Common myeloid progenitor, CD34-positive (primary cell): ENCODE results near the gene RUNX1.

Experiments
- CTCF ChIA-PET: fragments of 350-600 bp; sonication (Branson Sonifier 250); formaldehyde crosslinking; loops from one replicate; lab custom pipeline; 2021; ENCODE audit warnings: antibody characterized with exemption; lab: Charles Lee
- POLR2A ChIA-PET: fragments of 350-600 bp; sonication (Branson Sonifier 250); formaldehyde crosslinking; loops from one replicate; lab custom pipeline; 2021; ENCODE audit warnings: antibody characterized with exemption; lab: Charles Lee
- DNase-seq, 3 donors: peaks; one replicate each; pipeline versions ENCODE4 v3.0.0 to v3.0.0-alpha.2; 2013
- H3K27ac ChIP-seq, 2 experiments: 1 replicate in 1 of 2; 2 replicates in 1 of 2; pipeline ENCODE4 v1.7.0; 2013; ENCODE audit warnings: inconsistent platforms in 2 of 2, low read length in 2 of 2, mild to moderate bottlenecking in 2 of 2, low read depth in 1 of 2, moderate library complexity in 1 of 2; ENCODE audit not compliant: severe bottlenecking in 2 of 2, insufficient read depth in 1 of 2, poor library complexity in 1 of 2
- H3K27me3 ChIP-seq, 5 experiments: replicated peaks in 2 of 5; 1 replicate in 3 of 5; 2 replicates in 2 of 5; pipeline versions ENCODE4 v1.6.1 to v1.7.0; 2013; ENCODE audit warnings: low read length in 4 of 5, mild to moderate bottlenecking in 2 of 5, moderate library complexity in 2 of 5, inconsistent platforms in 1 of 5; ENCODE audit not compliant: insufficient read depth in 5 of 5, control insufficient read depth in 4 of 5
- H3K36me3 ChIP-seq, 4 experiments: 1 replicate in 2 of 4; 2 replicates in 2 of 4; pipeline versions ENCODE4 v1.6.1 to v1.7.0; 2013; ENCODE audit warnings: low read length in 3 of 4, control low read depth in 1 of 4, mild to moderate bottlenecking in 1 of 4; ENCODE audit not compliant: control insufficient read depth in 4 of 4, insufficient read depth in 4 of 4
- H3K4me1 ChIP-seq, 4 experiments: 1 replicate in 3 of 4; 2 replicates in 1 of 4; pipeline versions ENCODE4 v1.6.1 to v1.7.1; 2013; ENCODE audit warnings: low read length in 3 of 4, mild to moderate bottlenecking in 3 of 4, control low read depth in 1 of 4, inconsistent platforms in 1 of 4, moderate library complexity in 1 of 4; ENCODE audit not compliant: control insufficient read depth in 4 of 4, insufficient read depth in 4 of 4; ENCODE audit errors: control extremely low read depth in 1 of 4
- H3K4me3 ChIP-seq, 7 experiments: 1 replicate in 4 of 7; 2 replicates in 3 of 7; pipeline versions ENCODE4 v1.5.1 to v1.7.0; 2013; ENCODE audit warnings: mild to moderate bottlenecking in 7 of 7, low read length in 6 of 7, moderate library complexity in 6 of 7, inconsistent platforms in 2 of 7, low read depth in 2 of 7, control low read depth in 1 of 7; ENCODE audit not compliant: insufficient read depth in 4 of 7, control insufficient read depth in 1 of 7; ENCODE audit errors: extremely low read depth in 1 of 7
- H3K9me3 ChIP-seq, 5 experiments: 1 replicate in 4 of 5; 2 replicates in 1 of 5; pipeline versions ENCODE4 v1.6.1 to v1.7.1; 2013; ENCODE audit warnings: low read length in 4 of 5, mild to moderate bottlenecking in 2 of 5, inconsistent platforms in 1 of 5, low read depth in 1 of 5, moderate library complexity in 1 of 5; ENCODE audit not compliant: control insufficient read depth in 4 of 5, insufficient read depth in 2 of 5; ENCODE audit errors: control extremely low read depth in 1 of 5
- WGBS: methylation state at CpG from one replicate; pipeline ENCODE4 v1.1.5; 2013; ENCODE audit not compliant: insufficient coverage; 5-methylcytosine and 5-hydroxymethylcytosine counted together

RUNX1 gene

GRCh38 chr21:34812504-34813265 is 236.4 kb downstream of the RUNX1 start:
- Histone ChIP-seq H3K27me3 (no peaks in the 10 kb centered on the region), H3K36me3 (peaks cover 43 to 100% (median 91%) of the 10 kb centered on the region in 4 experiments), H3K4me1 (peaks cover 0 to 7% (median 0%) of the 10 kb centered on the region in 4 experiments), H3K4me3 (no peak overlapping the region), H3K9me3 (peaks cover 0 to 18% (median 14%) of the 10 kb centered on the region in 5 experiments), H3K27ac (no peak overlapping the region)
- no peak for DNase-seq
- 82% methylated on average over 1 of the region's 7 CpGs for WGBS
- CTCF ChIA-PET: interaction anchor here (1.3 to 2.4 kb wide), 2 partner anchors 9 to 392 kb away, joined by 3 to 6 read pairs; no protein-coding TSS in a partner anchor
- POLR2A ChIA-PET: no interaction called here

GRCh38 chr21:34811368-34811767 is 237.7 kb downstream of the RUNX1 start:
- Histone ChIP-seq H3K27me3 (no peaks in the 10 kb centered on the region), H3K4me3 (no peak overlapping the region), H3K36me3 (peaks cover 38 to 100% (median 86%) of the 10 kb centered on the region in 4 experiments), H3K9me3 (peaks cover 0 to 31% (median 20%) of the 10 kb centered on the region in 5 experiments), H3K27ac (no peak overlapping the region), H3K4me1 (peaks cover 0 to 7% (median 0%) of the 10 kb centered on the region in 4 experiments)
- POLR2A ChIA-PET: interaction anchor here (0.6 kb wide), 1 partner anchor 1122 kb away, joined by 4 read pairs; no protein-coding TSS in a partner anchor
- no peak for DNase-seq
- CTCF ChIA-PET: interaction anchor here (1.1 to 2.4 kb wide), 3 partner anchors 8 to 119 kb away, joined by 3 to 6 read pairs (median 3); no protein-coding TSS in a partner anchor
- WGBS: 100% methylated on average over 3 of the region's 4 CpGs

- Histone ChIP-seq H3K36me3 (peaks cover 40 to 97% (median 82%) of the 10 kb centered on the region in 4 experiments), H3K9me3 (peaks cover 0 to 36% (median 20%) of the 10 kb centered on the region in 5 experiments), H3K27me3 (no peaks in the 10 kb centered on the region), H3K4me1 (peaks cover 0 to 7% (median 0%) of the 10 kb centered on the region in 4 experiments), H3K27ac (no peak overlapping the region), H3K4me3 (no peak overlapping the region)
- ChIA-PET CTCF (interaction anchor here (1.1 kb wide), 2 partner anchors 22 to 119 kb away, joined by 3 read pairs; no protein-coding TSS in a partner anchor), POLR2A (no interaction called here)
- DNase-seq: no peak
- 100% methylated on average over 5 of the region's 6 CpGs for WGBS
These were observed 238.3 kb downstream of the RUNX1 start for GRCh38 chr21:34810786-34811185.

- Histone ChIP-seq H3K4me1 (peaks cover 0 to 7% (median under 1%) of the 10 kb centered on the region in 4 experiments), H3K36me3 (peaks cover 40 to 96% (median 76%) of the 10 kb centered on the region in 4 experiments)
These were observed 239.3 kb downstream of the RUNX1 start for GRCh38 chr21:34809822-34810221.

GRCh38 chr21:34808569-34809204 is 240.4 kb downstream of the RUNX1 start:
- H3K9me3 ChIP-seq: peaks cover 0 to 36% (median 20%) of the 10 kb centered on the region in 5 experiments
- H3K27me3 ChIP-seq: no peaks in the 10 kb centered on the region
- no peak overlapping the region for H3K27ac ChIP-seq
- H3K4me3 ChIP-seq: no peak overlapping the region
- no peak for DNase-seq
- peaks cover 0 to 12% (median 4%) of the 10 kb centered on the region in 4 experiments for H3K4me1 ChIP-seq
- peaks cover 37 to 92% (median 71%) of the 10 kb centered on the region in 4 experiments for H3K36me3 ChIP-seq
- POLR2A ChIA-PET: no interaction called here
- CTCF ChIA-PET: interaction anchor here (1.7 kb wide), 1 partner anchor 11 kb away, joined by 4 read pairs; no protein-coding TSS in a partner anchor
- WGBS: 78% methylated on average over 7 of the region's 7 CpGs

More at GRCh38 chr21:34809822-34810221, 239.3 kb downstream of the RUNX1 start:
- CTCF ChIA-PET: interaction anchor here (1.7 kb wide), 1 partner anchor 12 kb away, joined by 4 read pairs; no protein-coding TSS in a partner anchor
- H3K9me3 ChIP-seq: peaks cover 0 to 36% (median 20%) of the 10 kb centered on the region in 5 experiments
- WGBS: 96% methylated on average over 4 of the region's 6 CpGs
- no peak for DNase-seq
- no peak overlapping the region for H3K4me3 ChIP-seq
- H3K27me3 ChIP-seq: no peaks in the 10 kb centered on the region
- no peak overlapping the region for H3K27ac ChIP-seq
- POLR2A ChIA-PET: no interaction called here

GRCh38 chr21:34807881-34808568 is 241.1 kb downstream of the RUNX1 start:
- no peak overlapping the region for H3K27ac ChIP-seq

More at GRCh38 chr21:34807881-34808568, 241.1 kb downstream of the RUNX1 start:
- Histone ChIP-seq H3K4me1 (peaks cover 0 to 12% (median 4%) of the 10 kb centered on the region in 4 experiments), H3K27me3 (no peaks in the 10 kb centered on the region), H3K4me3 (no peak overlapping the region), H3K36me3 (peaks cover 30 to 86% (median 66%) of the 10 kb centered on the region in 4 experiments), H3K9me3 (peaks cover 0 to 36% (median 20%) of the 10 kb centered on the region in 5 experiments)
- 74% methylated on average over 11 of the region's 15 CpGs for WGBS
- CTCF ChIA-PET: interaction anchor here (0.9 to 1.7 kb wide), 2 partner anchors 10 to 14 kb away, joined by 3 to 4 read pairs; no protein-coding TSS in a partner anchor
- POLR2A ChIA-PET: no interaction called here
- peak in 1 of 3 donors; percentile 42 for DNase-seq
